ENCODE data around the gene PLA2G4E. TPM values are rescaled to one million over a fixed set of nuclear protein-coding genes. Genes with fewer than 3 reads are reported as not detected.
A peak's percentile ranks its signal among the peaks of the same experiment; 100 is the strongest.

Gene PLA2G4E
- polyA plus RNA-seq, 1 donor (not counting 4 experiments of a cell fraction or from before 2014, with no cell fraction given), result 3.5 TPM

DNA sequence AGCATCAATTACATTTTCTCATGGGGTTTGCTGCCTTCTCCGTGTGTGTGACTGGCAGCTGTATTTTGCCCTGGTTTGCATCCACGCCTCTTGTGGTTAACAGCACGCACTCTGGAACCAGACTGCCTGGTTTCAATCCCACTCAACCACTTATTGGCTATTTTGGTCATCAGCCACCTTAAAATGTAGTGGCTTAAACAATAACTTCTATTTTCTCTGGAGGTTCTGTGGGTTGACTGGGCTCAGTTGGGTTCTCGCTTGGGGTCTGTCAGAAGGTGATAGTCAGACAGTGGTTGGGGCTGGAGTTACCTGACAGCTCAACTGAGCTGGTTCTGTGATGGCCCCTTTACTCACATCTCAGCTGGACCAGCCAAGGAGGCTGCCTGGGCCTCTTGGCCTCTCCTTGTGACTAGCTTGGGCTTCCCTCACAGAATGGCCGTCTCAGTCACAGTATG lies 85.2 kb downstream of the PLA2G4E start:
- dilution Hi-C loops (cut with MboI; ENCODE audit: extremely low pct_ligation_motif_present, low sequenced_read_pairs), result no loop called here

GRCh38 chr15:41934843-41935242 lies 86.0 kb downstream of the PLA2G4E start:
- TF ChIP-seq CTCF (optimal IDR thresholded peaks at IDR 0.05 in 1 of 3, IDR thresholded peaks at IDR 0.05 in 1 of 3, conservative IDR thresholded peaks at IDR 0.05 in 1 of 3; ENCODE audit: extremely low read depth in 1 of 3, insufficient read depth in 2 of 3, low read length in 3 of 3) (no peak), EZH2 (IDR thresholded peaks at IDR 0.05; ENCODE audit: low read length) (no peak)
- H2AFZ ChIP-seq (ENCODE audit: control insufficient read depth, low read length), result no peak overlapping the region
- H3K9ac ChIP-seq (ENCODE audit: control insufficient read depth, extremely low read depth, insufficient read depth, low read length), result peak overlapping the region; percentile 74
- H3K27me3 ChIP-seq (ENCODE audit: control insufficient read depth, extremely low read depth, insufficient read depth, low read length), result no peaks in the 10 kb centered on the region
- dilution Hi-C loops (cut with MboI; ENCODE audit: extremely low pct_ligation_motif_present, low sequenced_read_pairs), result no loop called here
- peaks cover 53% of the 10 kb centered on the region for H3K4me1 ChIP-seq (ENCODE audit: control insufficient read depth, extremely low read depth, insufficient read depth, low read length)
- peak overlapping the region in 2 of 3 experiments; percentile 5 to 30 for H3K4me3 ChIP-seq (ENCODE audit: control insufficient read depth in 2 of 3, extremely low read depth in 1 of 3, insufficient read depth in 2 of 3, low read depth in 1 of 3, low read length in 3 of 3)
- H4K20me1 ChIP-seq (ENCODE audit: control insufficient read depth, extremely low read depth, insufficient read depth, low read length), result no peaks in the 10 kb centered on the region
- H3K9me1 ChIP-seq (ENCODE audit: control insufficient read depth, extremely low read depth, insufficient read depth, low read length), result peaks cover 4% of the 10 kb centered on the region
- H3K79me2 ChIP-seq (ENCODE audit: control insufficient read depth, insufficient read depth, low read length), result peaks cover 53% of the 10 kb centered on the region
- no peaks in the 10 kb centered on the region for H3K9me3 ChIP-seq (ENCODE audit: control insufficient read depth, low read depth, low read length)
- DNase-seq (ENCODE audit: low read depth, low spot score), result no peak
- peak overlapping the region; percentile 80 for H3K4me2 ChIP-seq (ENCODE audit: control insufficient read depth, extremely low read depth, insufficient read depth, low read depth, low read length)
- peaks cover 9 to 26% of the 10 kb centered on the region in 2 experiments for H3K36me3 ChIP-seq (ENCODE audit: control insufficient read depth in 2 of 2, extremely low read depth in 1 of 2, insufficient read depth in 2 of 2, low read length in 2 of 2)
- peak; percentile 93 for FAIRE-seq
- H3K27ac ChIP-seq (ENCODE audit: control insufficient read depth, insufficient read depth, low read length), result peak overlapping the region; percentile 87

More for the DNA sequence above, 85.2 kb downstream of the PLA2G4E start:
- Histone ChIP-seq H3K4me2 (ENCODE audit: control insufficient read depth, extremely low read depth, insufficient read depth, low read depth, low read length) (peak overlapping the region; percentile 47), H3K79me2 (ENCODE audit: control insufficient read depth, insufficient read depth, low read length) (peaks cover 48% of the 10 kb centered on the region), H3K4me3 (ENCODE audit: control insufficient read depth in 2 of 3, extremely low read depth in 1 of 3, insufficient read depth in 2 of 3, low read depth in 1 of 3, low read length in 3 of 3) (no peak overlapping the region), H3K4me1 (ENCODE audit: control insufficient read depth, extremely low read depth, insufficient read depth, low read length) (peaks cover 55% of the 10 kb centered on the region), H3K36me3 (ENCODE audit: control insufficient read depth in 2 of 2, extremely low read depth in 1 of 2, insufficient read depth in 2 of 2, low read length in 2 of 2) (peaks cover 9 to 30% of the 10 kb centered on the region in 2 experiments), H3K27me3 (ENCODE audit: control insufficient read depth, extremely low read depth, insufficient read depth, low read length) (no peaks in the 10 kb centered on the region), H3K9ac (ENCODE audit: control insufficient read depth, extremely low read depth, insufficient read depth, low read length) (peak overlapping the region; percentile 74), H2AFZ (ENCODE audit: control insufficient read depth, low read length) (no peak overlapping the region), H3K27ac (ENCODE audit: control insufficient read depth, insufficient read depth, low read length) (peak overlapping the region; percentile 87), H3K9me3 (ENCODE audit: control insufficient read depth, low read depth, low read length) (no peaks in the 10 kb centered on the region), H4K20me1 (ENCODE audit: control insufficient read depth, extremely low read depth, insufficient read depth, low read length) (no peaks in the 10 kb centered on the region), H3K9me1 (ENCODE audit: control insufficient read depth, extremely low read depth, insufficient read depth, low read length) (no peaks in the 10 kb centered on the region)
- TF ChIP-seq EZH2 (IDR thresholded peaks at IDR 0.05; ENCODE audit: low read length), result no peak
- DNase-seq (ENCODE audit: low read depth, low spot score), result no peak
- peak; percentile 48 for FAIRE-seq

DNA sequence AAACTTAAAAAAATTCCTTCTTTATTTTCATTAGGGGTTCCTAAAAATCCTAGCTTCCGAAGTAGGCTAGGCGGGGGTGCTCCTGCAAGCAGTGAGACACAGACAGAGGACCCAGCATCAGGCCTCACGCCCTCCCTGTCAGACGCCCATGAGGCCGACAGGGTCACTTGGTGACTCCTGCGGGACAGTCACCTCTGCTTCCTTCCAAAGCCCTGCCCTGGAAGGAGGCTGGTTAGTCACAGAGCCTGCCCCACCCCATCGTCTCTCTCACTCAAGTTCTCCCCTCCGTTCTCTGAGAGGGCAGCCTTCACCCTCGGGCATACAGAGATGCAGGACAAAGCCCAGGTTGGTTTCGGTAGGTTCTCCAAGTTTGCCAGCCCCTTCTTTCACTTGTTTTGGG lies 87.1 kb downstream of the PLA2G4E start:
- Histone ChIP-seq H2AFZ (ENCODE audit: control insufficient read depth, low read length) (no peak overlapping the region), H3K4me3 (ENCODE audit: control insufficient read depth in 2 of 3, extremely low read depth in 1 of 3, insufficient read depth in 2 of 3, low read depth in 1 of 3, low read length in 3 of 3) (peak overlapping the region in 2 of 3 experiments; percentile 44), H3K9me3 (ENCODE audit: control insufficient read depth, low read depth, low read length) (no peaks in the 10 kb centered on the region), H3K27me3 (ENCODE audit: control insufficient read depth, extremely low read depth, insufficient read depth, low read length) (no peaks in the 10 kb centered on the region), H3K36me3 (ENCODE audit: control insufficient read depth in 2 of 2, extremely low read depth in 1 of 2, insufficient read depth in 2 of 2, low read length in 2 of 2) (peaks cover 10 to 35% of the 10 kb centered on the region in 2 experiments), H3K79me2 (ENCODE audit: control insufficient read depth, insufficient read depth, low read length) (peaks cover 56% of the 10 kb centered on the region), H3K4me1 (ENCODE audit: control insufficient read depth, extremely low read depth, insufficient read depth, low read length) (peaks cover 50% of the 10 kb centered on the region), H3K4me2 (ENCODE audit: control insufficient read depth, extremely low read depth, insufficient read depth, low read depth, low read length) (peak overlapping the region; percentile 80), H4K20me1 (ENCODE audit: control insufficient read depth, extremely low read depth, insufficient read depth, low read length) (no peaks in the 10 kb centered on the region), H3K9me1 (ENCODE audit: control insufficient read depth, extremely low read depth, insufficient read depth, low read length) (peaks cover 4% of the 10 kb centered on the region), H3K27ac (ENCODE audit: control insufficient read depth, insufficient read depth, low read length) (peak overlapping the region; percentile 87), H3K9ac (ENCODE audit: control insufficient read depth, extremely low read depth, insufficient read depth, low read length) (peak overlapping the region; percentile 74)
- dilution Hi-C loops (cut with MboI; ENCODE audit: extremely low pct_ligation_motif_present, low sequenced_read_pairs), result no loop called here
- TF ChIP-seq CTCF (optimal IDR thresholded peaks at IDR 0.05 in 1 of 3, IDR thresholded peaks at IDR 0.05 in 1 of 3, conservative IDR thresholded peaks at IDR 0.05 in 1 of 3; ENCODE audit: extremely low read depth in 1 of 3, insufficient read depth in 2 of 3, low read length in 3 of 3) (no peak), EZH2 (IDR thresholded peaks at IDR 0.05; ENCODE audit: low read length) (no peak)
- peak; percentile 62 for DNase-seq (ENCODE audit: low read depth, low spot score)
- FAIRE-seq, result peak; percentile 5

Data from keratinocyte (primary cell).